ENCODE data around the gene CCND3. TPM values are rescaled to one million over a fixed set of nuclear protein-coding genes. Genes with fewer than 3 reads are reported as not detected.

The CCND3 gene
- total and polyA plus RNA-seq, 2 experiments from 2014 or later: 19.7 to 30.9 TPM

DNA sequence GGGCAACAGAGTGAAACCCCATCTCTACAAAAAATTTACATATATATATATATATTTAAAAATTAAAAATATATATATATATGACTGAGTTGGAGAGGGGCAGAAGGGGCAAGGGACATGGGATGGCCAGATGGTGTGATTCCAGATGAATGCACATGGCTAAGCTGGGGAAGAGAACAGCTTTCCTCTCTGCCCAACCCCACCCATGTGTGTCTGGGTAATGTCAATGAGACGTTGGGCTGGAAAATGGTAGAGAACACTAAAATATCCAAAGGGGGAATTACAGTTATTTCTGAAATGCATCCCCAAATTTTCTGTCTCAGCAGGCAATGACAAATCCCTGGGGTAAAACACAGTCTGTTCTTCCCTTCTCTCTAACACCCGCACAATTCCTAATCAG is 31.2 kb upstream of the CCND3 start (continued):
- TF ChIP-seq, protein P1, sequence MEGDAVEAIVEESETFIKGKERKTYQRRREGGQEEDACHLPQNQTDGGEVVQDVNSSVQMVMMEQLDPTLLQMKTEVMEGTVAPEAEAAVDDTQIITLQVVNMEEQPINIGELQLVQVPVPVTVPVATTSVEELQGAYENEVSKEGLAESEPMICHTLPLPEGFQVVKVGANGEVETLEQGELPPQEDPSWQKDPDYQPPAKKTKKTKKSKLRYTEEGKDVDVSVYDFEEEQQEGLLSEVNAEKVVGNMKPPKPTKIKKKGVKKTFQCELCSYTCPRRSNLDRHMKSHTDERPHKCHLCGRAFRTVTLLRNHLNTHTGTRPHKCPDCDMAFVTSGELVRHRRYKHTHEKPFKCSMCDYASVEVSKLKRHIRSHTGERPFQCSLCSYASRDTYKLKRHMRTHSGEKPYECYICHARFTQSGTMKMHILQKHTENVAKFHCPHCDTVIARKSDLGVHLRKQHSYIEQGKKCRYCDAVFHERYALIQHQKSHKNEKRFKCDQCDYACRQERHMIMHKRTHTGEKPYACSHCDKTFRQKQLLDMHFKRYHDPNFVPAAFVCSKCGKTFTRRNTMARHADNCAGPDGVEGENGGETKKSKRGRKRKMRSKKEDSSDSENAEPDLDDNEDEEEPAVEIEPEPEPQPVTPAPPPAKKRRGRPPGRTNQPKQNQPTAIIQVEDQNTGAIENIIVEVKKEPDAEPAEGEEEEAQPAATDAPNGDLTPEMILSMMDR (conservative IDR thresholded peaks at IDR 0.05; ENCODE audit: low read depth in 2 of 2): no peak
- no peak for TF ChIP-seq CREB1 (CRISPR knock-in tag; IDR thresholded peaks at IDR 0.05; ENCODE audit: low read depth)
- no peak for TF ChIP-seq EZH2phosphoT487 (IDR thresholded peaks at IDR 0.05; ENCODE audit: unreplicated experiment)

- H3F3A ChIP-seq (replicated peaks; ENCODE audit: low read depth): no peaks in the 10 kb centered on the region
- H3K4me3 ChIP-seq: no peak overlapping the region
- no peaks in the 10 kb centered on the region for H3K79me2 ChIP-seq (replicated peaks; ENCODE audit: insufficient read depth)
- H3K9me3 Mint-ChIP-seq: no peaks in the 10 kb centered on the region
- H3K27ac Mint-ChIP-seq: no peak overlapping the region; the same call in 1 of the 2 replicates
- no peaks in the 10 kb centered on the region for H3K36me3 Mint-ChIP-seq (ENCODE audit: low read depth)
- ATAC-seq: no peak
- no peaks in the 10 kb centered on the region for H4K20me1 ChIP-seq (replicated peaks; ENCODE audit: insufficient read depth)
- H3K36me3 ChIP-seq (ENCODE audit: insufficient read depth): no peaks in the 10 kb centered on the region
- H2AFZ ChIP-seq: peak overlapping the region; percentile 15; the same call in 1 of the 2 replicates
- no peak overlapping the region for H3K4me3 Mint-ChIP-seq
- H3K4me1 Mint-ChIP-seq: peaks cover 24% of the 10 kb centered on the region
- DNase-seq (ENCODE audit: low spot score): no peak
- peaks cover 16% of the 10 kb centered on the region for H3K4me1 ChIP-seq (ENCODE audit: insufficient read depth)
- peaks cover 13% of the 10 kb centered on the region for H3K27me3 Mint-ChIP-seq (ENCODE audit: insufficient read depth, low read depth, poor library complexity)
- H3K4me2 ChIP-seq: no peak overlapping the region
- no peaks in the 10 kb centered on the region for H3K27me3 ChIP-seq (ENCODE audit: insufficient read depth)
- no peak overlapping the region for H3K27ac ChIP-seq (ENCODE audit: low read depth)
- H3K9me2 ChIP-seq (ENCODE audit: insufficient read depth): no peaks in the 10 kb centered on the region
- TF ChIP-seq, protein P2, sequence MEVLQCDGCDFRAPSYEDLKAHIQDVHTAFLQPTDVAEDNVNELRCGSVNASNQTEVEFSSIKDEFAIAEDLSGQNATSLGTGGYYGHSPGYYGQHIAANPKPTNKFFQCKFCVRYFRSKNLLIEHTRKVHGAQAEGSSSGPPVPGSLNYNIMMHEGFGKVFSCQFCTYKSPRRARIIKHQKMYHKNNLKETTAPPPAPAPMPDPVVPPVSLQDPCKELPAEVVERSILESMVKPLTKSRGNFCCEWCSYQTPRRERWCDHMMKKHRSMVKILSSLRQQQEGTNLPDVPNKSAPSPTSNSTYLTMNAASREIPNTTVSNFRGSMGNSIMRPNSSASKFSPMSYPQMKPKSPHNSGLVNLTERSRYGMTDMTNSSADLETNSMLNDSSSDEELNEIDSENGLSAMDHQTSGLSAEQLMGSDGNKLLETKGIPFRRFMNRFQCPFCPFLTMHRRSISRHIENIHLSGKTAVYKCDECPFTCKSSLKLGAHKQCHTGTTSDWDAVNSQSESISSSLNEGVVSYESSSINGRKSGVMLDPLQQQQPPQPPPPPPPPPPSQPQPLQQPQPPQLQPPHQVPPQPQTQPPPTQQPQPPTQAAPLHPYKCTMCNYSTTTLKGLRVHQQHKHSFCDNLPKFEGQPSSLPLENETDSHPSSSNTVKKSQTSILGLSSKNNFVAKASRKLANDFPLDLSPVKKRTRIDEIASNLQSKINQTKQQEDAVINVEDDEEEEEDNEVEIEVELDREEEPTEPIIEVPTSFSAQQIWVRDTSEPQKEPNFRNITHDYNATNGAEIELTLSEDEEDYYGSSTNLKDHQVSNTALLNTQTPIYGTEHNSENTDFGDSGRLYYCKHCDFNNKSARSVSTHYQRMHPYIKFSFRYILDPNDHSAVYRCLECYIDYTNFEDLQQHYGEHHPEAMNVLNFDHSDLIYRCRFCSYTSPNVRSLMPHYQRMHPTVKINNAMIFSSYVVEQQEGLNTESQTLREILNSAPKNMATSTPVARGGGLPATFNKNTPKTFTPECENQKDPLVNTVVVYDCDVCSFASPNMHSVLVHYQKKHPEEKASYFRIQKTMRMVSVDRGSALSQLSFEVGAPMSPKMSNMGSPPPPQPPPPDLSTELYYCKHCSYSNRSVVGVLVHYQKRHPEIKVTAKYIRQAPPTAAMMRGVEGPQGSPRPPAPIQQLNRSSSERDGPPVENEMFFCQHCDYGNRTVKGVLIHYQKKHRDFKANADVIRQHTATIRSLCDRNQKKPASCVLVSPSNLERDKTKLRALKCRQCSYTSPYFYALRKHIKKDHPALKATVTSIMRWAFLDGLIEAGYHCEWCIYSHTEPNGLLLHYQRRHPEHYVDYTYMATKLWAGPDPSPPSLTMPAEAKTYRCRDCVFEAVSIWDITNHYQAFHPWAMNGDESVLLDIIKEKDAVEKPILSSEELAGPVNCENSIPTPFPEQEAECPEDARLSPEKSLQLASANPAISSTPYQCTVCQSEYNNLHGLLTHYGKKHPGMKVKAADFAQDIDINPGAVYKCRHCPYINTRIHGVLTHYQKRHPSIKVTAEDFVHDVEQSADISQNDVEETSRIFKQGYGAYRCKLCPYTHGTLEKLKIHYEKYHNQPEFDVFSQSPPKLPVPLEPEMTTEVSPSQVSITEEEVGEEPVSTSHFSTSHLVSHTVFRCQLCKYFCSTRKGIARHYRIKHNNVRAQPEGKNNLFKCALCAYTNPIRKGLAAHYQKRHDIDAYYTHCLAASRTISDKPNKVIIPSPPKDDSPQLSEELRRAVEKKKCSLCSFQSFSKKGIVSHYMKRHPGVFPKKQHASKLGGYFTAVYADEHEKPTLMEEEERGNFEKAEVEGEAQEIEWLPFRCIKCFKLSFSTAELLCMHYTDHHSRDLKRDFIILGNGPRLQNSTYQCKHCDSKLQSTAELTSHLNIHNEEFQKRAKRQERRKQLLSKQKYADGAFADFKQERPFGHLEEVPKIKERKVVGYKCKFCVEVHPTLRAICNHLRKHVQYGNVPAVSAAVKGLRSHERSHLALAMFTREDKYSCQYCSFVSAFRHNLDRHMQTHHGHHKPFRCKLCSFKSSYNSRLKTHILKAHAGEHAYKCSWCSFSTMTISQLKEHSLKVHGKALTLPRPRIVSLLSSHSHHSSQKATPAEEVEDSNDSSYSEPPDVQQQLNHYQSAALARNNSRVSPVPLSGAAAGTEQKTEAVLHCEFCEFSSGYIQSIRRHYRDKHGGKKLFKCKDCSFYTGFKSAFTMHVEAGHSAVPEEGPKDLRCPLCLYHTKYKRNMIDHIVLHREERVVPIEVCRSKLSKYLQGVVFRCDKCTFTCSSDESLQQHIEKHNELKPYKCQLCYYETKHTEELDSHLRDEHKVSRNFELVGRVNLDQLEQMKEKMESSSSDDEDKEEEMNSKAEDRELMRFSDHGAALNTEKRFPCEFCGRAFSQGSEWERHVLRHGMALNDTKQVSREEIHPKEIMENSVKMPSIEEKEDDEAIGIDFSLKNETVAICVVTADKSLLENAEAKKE (CRISPR knock-in tag; IDR thresholded peaks at IDR 0.05): no peak
Measured at GRCh38 chr6:41970436-41970846, 28.8 kb upstream of the CCND3 start.
